Measurements from ENCODE around the gene CYP24A1. TPM values are rescaled to one million over a fixed set of nuclear protein-coding genes. Genes with fewer than 3 reads are reported as not detected.

The CYP24A1 gene
- total RNA-seq, 1 experiment from 2014 or later = 0.95 TPM

GRCh38 chr20:54174457-54175175, 830 bp upstream of the CYP24A1 start:
- no peak for DNase-seq (ENCODE audit: low spot score)

- DNase-seq (ENCODE audit: low spot score) = no peak
These were observed 732 bp downstream of the CYP24A1 start for GRCh38 chr20:54172856-54173652.

- DNase-seq (ENCODE audit: low spot score) = no peak
These were observed 1.3 kb downstream of the CYP24A1 start for GRCh38 chr20:54172532-54172855.

GRCh38 chr20:54170963-54171362, 2.8 kb downstream of the CYP24A1 start:
- no peak for DNase-seq (ENCODE audit: low spot score)

- no peak for DNase-seq (ENCODE audit: low spot score)
These were observed 3.7 kb downstream of the CYP24A1 start for GRCh38 chr20:54170026-54170471.

GRCh38 chr20:54168961-54169862, 4.6 kb downstream of the CYP24A1 start:
- no peak for DNase-seq (ENCODE audit: low spot score)

- DNase-seq (ENCODE audit: low spot score) = no peak
These were observed 5.6 kb downstream of the CYP24A1 start for GRCh38 chr20:54167909-54168872.

- no peak for DNase-seq (ENCODE audit: low spot score)
These were observed 6.7 kb downstream of the CYP24A1 start for GRCh38 chr20:54166987-54167662.

- no peak for DNase-seq (ENCODE audit: low spot score)
These were observed 8.0 kb downstream of the CYP24A1 start for GRCh38 chr20:54165803-54166202.

GRCh38 chr20:54165014-54165413, 8.8 kb downstream of the CYP24A1 start:
- no peak for DNase-seq (ENCODE audit: low spot score)

GRCh38 chr20:54163402-54163801, 10.4 kb downstream of the CYP24A1 start:
- no peak for DNase-seq (ENCODE audit: low spot score)

GRCh38 chr20:54162378-54163009, 11.3 kb downstream of the CYP24A1 start:
- DNase-seq (ENCODE audit: low spot score) = no peak

GRCh38 chr20:54161821-54162149, 12.0 kb downstream of the CYP24A1 start:
- no peak for DNase-seq (ENCODE audit: low spot score)

- no peak for DNase-seq (ENCODE audit: low spot score)
These were observed 12.6 kb downstream of the CYP24A1 start for GRCh38 chr20:54161008-54161820.

- no peak for DNase-seq (ENCODE audit: low spot score)
These were observed 13.4 kb downstream of the CYP24A1 start for GRCh38 chr20:54160065-54161007.

GRCh38 chr20:54158856-54159418, 14.8 kb downstream of the CYP24A1 start:
- no peak for DNase-seq (ENCODE audit: low spot score)

- DNase-seq (ENCODE audit: low spot score) = no peak
These were observed 15.6 kb downstream of the CYP24A1 start for GRCh38 chr20:54158226-54158625.
